GM23338 (cell line): Measurements from ENCODE around the gene IBTK. TPM values are rescaled to one million over a fixed set of nuclear protein-coding genes. Genes with fewer than 3 reads are reported as not detected.

Experiments
- ATAC-seq: fragments of 200-7000 bp; cut with Tn5 transposase; 3 replicates; pipeline ENCODE4 v1.9.1; 2020
- DNase-seq: peaks from one replicate; pipeline ENCODE4 v3.0.0-alpha.2; 2015; ENCODE audit warnings: low spot score
- H2AFZ ChIP-seq: fragments of 200-600 bp; sonication (generic); 2 replicates; pipeline ENCODE4 v1.8.0; 2016; ENCODE audit warnings: antibody characterized with exemption, mild to moderate bottlenecking, moderate library complexity
- H3F3A ChIP-seq: fragments of 200-600 bp; sonication (generic); replicated peaks from 2 replicates; pipeline ENCODE4 v1.8.0; 2017; ENCODE audit warnings: antibody characterized with exemption, mixed run types, low read depth
- H3K27ac ChIP-seq: fragments of 200-600 bp; sonication (generic); 2 replicates; pipeline ENCODE4 v1.6.1; 2016; ENCODE audit warnings: low read depth
- H3K27me3 ChIP-seq: fragments of 200-600 bp; sonication (generic); 2 replicates; pipeline ENCODE4 v1.8.0; 2016; ENCODE audit warnings: mild to moderate bottlenecking, mixed run types, moderate library complexity; ENCODE audit not compliant: insufficient read depth
- H3K36me3 ChIP-seq: fragments of 200-600 bp; sonication (generic); 2 replicates; pipeline ENCODE4 v1.8.0; 2016; ENCODE audit warnings: mild to moderate bottlenecking; ENCODE audit not compliant: insufficient read depth
- H3K4me1 ChIP-seq: fragments of 200-600 bp; sonication (generic); 2 replicates; pipeline ENCODE4 v1.8.0; 2016; ENCODE audit warnings: mild to moderate bottlenecking, moderate library complexity; ENCODE audit not compliant: insufficient read depth
- H3K4me2 ChIP-seq: fragments of 200-600 bp; sonication (generic); 2 replicates; pipeline ENCODE4 v1.7.1; 2017; ENCODE audit warnings: mixed run types
- H3K4me3 ChIP-seq: fragments of 200-600 bp; sonication (generic); 2 replicates; pipeline ENCODE4 v1.6.1; 2016; ENCODE audit warnings: mixed run types
- H3K79me2 ChIP-seq: fragments of 200-600 bp; sonication (generic); replicated peaks from 2 replicates; pipeline ENCODE4 v1.8.0; 2017; ENCODE audit warnings: mild to moderate bottlenecking; ENCODE audit not compliant: insufficient read depth
- H3K9me2 ChIP-seq: fragments of 200-600 bp; sonication (generic); 2 replicates; pipeline ENCODE4 v1.8.0; 2017; ENCODE audit not compliant: insufficient read depth
- H4K20me1 ChIP-seq: fragments of 200-600 bp; sonication (generic); replicated peaks from 2 replicates; pipeline ENCODE4 v1.8.0; 2017; ENCODE audit warnings: mild to moderate bottlenecking; ENCODE audit not compliant: insufficient read depth
- H3K27ac Mint-ChIP-seq: 2 replicates; pipeline ENCODE4 v1.8.0; 2020; ENCODE audit warnings: inconsistent platforms, mild to moderate bottlenecking, moderate library complexity, mixed read lengths
- H3K27me3 Mint-ChIP-seq: 3 replicates; pipeline ENCODE4 v1.8.0; 2022; ENCODE audit warnings: low read depth, mild to moderate bottlenecking, moderate library complexity, mixed read lengths, inconsistent platforms; ENCODE audit not compliant: insufficient read depth, poor library complexity
- H3K36me3 Mint-ChIP-seq: 3 replicates; pipeline ENCODE4 v1.8.0; 2021; ENCODE audit warnings: low read depth, mild to moderate bottlenecking, inconsistent platforms, moderate library complexity, mixed read lengths
- H3K4me1 Mint-ChIP-seq: 3 replicates; pipeline ENCODE4 v1.8.0; 2020; ENCODE audit warnings: mild to moderate bottlenecking, inconsistent platforms, mixed read lengths
- H3K4me3 Mint-ChIP-seq: 3 replicates; pipeline ENCODE4 v1.8.0; 2021; ENCODE audit warnings: moderate library complexity, mild to moderate bottlenecking, inconsistent platforms, mixed read lengths
- H3K9me3 Mint-ChIP-seq: 3 replicates; pipeline ENCODE4 v1.8.0; 2020; ENCODE audit warnings: moderate library complexity, mild to moderate bottlenecking, inconsistent platforms, mixed read lengths
- EZH2phosphoT487 ChIP-seq: fragments of 200-600 bp; sonication (generic); IDR thresholded peaks from one replicate; pipeline ENCODE4 v1.8.1; 2018; ENCODE audit warnings: antibody characterized with exemption; ENCODE audit not compliant: unreplicated experiment
- JUNB ChIP-seq: IDR thresholded peaks from one replicate; pipeline ENCODE4 v1.6.1; 2016; ENCODE audit warnings: antibody characterized with exemption; ENCODE audit not compliant: unreplicated experiment
- STAT1 ChIP-seq: IDR thresholded peaks from one replicate; pipeline ENCODE4 v1.6.1; 2016; ENCODE audit warnings: antibody characterized with exemption; ENCODE audit not compliant: unreplicated experiment
- ZNF462 ChIP-seq: fragments of 250-450 bp; sonication (Bioruptor Pico); IDR thresholded peaks from 2 replicates; pipeline ENCODE4 v1.5.0; 2020; ENCODE audit warnings: mild to moderate bottlenecking, moderate library complexity
- polyA plus RNA-seq: library from polyadenylated mRNA; unstranded; fragments of >200 nt; fragmentation: Nextera tagmentation; extraction: Ambion mirVana; gene quantifications from 2 replicates; pipeline ENCODE4 v1.2.1, GENCODE V29; 2016
- total RNA-seq: library from RNA; depleted of rRNA; stranded (reverse); fragments of >200 nt; shearing (Covaris generic); gene quantifications from 2 replicates; pipeline ENCODE4 v1.2.3, GENCODE V29; 2014
- TF ChIP-seq, protein P1 (sequence below), 2 experiments: fragments of 200-600 bp in 1 of 2; sonication (generic) in 1 of 2; conservative IDR thresholded peaks; 2 replicates each; pipeline versions ENCODE4 v1.5.1 to v1.6.1; 2016 to 2017; ENCODE audit warnings: antibody characterized with exemption in 2 of 2, low read depth in 2 of 2, mild to moderate bottlenecking in 2 of 2, moderate library complexity in 1 of 2
- TF ChIP-seq, protein P2 (sequence below): IDR thresholded peaks from one replicate; pipeline ENCODE4 v1.6.1; 2018; ENCODE audit warnings: antibody characterized with exemption; ENCODE audit not compliant: unreplicated experiment

Gene IBTK
- total and polyA plus RNA-seq, 2 experiments from 2014 or later: 16.0 to 28.7 TPM

DNA sequence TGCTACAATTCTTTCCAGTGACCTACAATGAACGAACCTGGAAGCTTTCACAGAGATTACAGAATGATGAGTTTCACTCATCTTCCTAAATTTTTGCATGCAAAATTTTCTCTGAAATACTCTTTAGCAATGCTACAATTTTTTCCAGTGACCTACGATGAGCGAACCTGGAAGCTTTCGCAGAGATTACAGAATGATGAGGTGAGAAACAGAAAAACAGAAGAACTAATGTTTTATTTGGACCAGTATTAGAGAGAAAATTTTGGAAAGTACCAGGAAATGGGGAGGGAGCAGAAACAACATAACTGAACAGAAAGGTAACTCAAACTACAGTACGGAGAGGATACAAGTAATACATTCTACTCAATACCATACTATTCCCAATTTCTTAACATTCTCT, 75.0 kb downstream of the IBTK start:
- ATAC-seq: no peak
- Histone ChIP-seq H3K4me2 (no peak overlapping the region), H2AFZ (no peak overlapping the region), H3K27me3 (no peaks in the 10 kb centered on the region), H3K79me2 (no peaks in the 10 kb centered on the region), H3F3A (no peaks in the 10 kb centered on the region), H3K9me2 (no peaks in the 10 kb centered on the region), H3K27ac (no peak overlapping the region), H4K20me1 (no peaks in the 10 kb centered on the region), H3K4me3 (no peak overlapping the region), H3K4me1 (no peaks in the 10 kb centered on the region), H3K36me3 (peaks cover 18% of the 10 kb centered on the region; the same call in 1 of the 2 replicates)
- DNase-seq: no peak
- no peak overlapping the region for H3K4me3 Mint-ChIP-seq
- no peaks in the 10 kb centered on the region for H3K4me1 Mint-ChIP-seq
- no peak for TF ChIP-seq ZNF462 (CRISPR knock-in tag)
- TF ChIP-seq JUNB: no peak
- TF ChIP-seq EZH2phosphoT487: no peak
- TF ChIP-seq, protein P1, sequence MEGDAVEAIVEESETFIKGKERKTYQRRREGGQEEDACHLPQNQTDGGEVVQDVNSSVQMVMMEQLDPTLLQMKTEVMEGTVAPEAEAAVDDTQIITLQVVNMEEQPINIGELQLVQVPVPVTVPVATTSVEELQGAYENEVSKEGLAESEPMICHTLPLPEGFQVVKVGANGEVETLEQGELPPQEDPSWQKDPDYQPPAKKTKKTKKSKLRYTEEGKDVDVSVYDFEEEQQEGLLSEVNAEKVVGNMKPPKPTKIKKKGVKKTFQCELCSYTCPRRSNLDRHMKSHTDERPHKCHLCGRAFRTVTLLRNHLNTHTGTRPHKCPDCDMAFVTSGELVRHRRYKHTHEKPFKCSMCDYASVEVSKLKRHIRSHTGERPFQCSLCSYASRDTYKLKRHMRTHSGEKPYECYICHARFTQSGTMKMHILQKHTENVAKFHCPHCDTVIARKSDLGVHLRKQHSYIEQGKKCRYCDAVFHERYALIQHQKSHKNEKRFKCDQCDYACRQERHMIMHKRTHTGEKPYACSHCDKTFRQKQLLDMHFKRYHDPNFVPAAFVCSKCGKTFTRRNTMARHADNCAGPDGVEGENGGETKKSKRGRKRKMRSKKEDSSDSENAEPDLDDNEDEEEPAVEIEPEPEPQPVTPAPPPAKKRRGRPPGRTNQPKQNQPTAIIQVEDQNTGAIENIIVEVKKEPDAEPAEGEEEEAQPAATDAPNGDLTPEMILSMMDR (conservative IDR thresholded peaks at IDR 0.05; ENCODE audit: low read depth in 2 of 2): no peak
- TF ChIP-seq STAT1: no peak
- TF ChIP-seq, protein P2, sequence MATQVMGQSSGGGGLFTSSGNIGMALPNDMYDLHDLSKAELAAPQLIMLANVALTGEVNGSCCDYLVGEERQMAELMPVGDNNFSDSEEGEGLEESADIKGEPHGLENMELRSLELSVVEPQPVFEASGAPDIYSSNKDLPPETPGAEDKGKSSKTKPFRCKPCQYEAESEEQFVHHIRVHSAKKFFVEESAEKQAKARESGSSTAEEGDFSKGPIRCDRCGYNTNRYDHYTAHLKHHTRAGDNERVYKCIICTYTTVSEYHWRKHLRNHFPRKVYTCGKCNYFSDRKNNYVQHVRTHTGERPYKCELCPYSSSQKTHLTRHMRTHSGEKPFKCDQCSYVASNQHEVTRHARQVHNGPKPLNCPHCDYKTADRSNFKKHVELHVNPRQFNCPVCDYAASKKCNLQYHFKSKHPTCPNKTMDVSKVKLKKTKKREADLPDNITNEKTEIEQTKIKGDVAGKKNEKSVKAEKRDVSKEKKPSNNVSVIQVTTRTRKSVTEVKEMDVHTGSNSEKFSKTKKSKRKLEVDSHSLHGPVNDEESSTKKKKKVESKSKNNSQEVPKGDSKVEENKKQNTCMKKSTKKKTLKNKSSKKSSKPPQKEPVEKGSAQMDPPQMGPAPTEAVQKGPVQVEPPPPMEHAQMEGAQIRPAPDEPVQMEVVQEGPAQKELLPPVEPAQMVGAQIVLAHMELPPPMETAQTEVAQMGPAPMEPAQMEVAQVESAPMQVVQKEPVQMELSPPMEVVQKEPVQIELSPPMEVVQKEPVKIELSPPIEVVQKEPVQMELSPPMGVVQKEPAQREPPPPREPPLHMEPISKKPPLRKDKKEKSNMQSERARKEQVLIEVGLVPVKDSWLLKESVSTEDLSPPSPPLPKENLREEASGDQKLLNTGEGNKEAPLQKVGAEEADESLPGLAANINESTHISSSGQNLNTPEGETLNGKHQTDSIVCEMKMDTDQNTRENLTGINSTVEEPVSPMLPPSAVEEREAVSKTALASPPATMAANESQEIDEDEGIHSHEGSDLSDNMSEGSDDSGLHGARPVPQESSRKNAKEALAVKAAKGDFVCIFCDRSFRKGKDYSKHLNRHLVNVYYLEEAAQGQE: no peak
- peaks cover 17% of the 10 kb centered on the region; the same call in 2 of the 3 replicates for H3K36me3 Mint-ChIP-seq
- no peaks in the 10 kb centered on the region for H3K9me3 Mint-ChIP-seq
- no peaks in the 10 kb centered on the region for H3K27me3 Mint-ChIP-seq
- no peak overlapping the region for H3K27ac Mint-ChIP-seq
